Breast epithelium (tissue), 3 donors: ENCODE data around the gene ZNF74.

ENCODE experiments used
- POLR2AphosphoS5 ChIP-seq, 3 donors: sonication (generic); formaldehyde crosslinking; IDR thresholded peaks; one replicate each; pipeline ENCODE4 v1.6.1; 2017; ENCODE audit warnings: antibody characterized with exemption in 3 of 3
- TF ChIP-seq, protein P1 (sequence below), 3 donors: fragments of 450-650 bp; IDR thresholded peaks; one replicate each; pipeline ENCODE4 v1.5.1; 2016 to 2017; ENCODE audit warnings: antibody characterized with exemption in 3 of 3, mild to moderate bottlenecking in 3 of 3, moderate library complexity in 3 of 3

DNA sequence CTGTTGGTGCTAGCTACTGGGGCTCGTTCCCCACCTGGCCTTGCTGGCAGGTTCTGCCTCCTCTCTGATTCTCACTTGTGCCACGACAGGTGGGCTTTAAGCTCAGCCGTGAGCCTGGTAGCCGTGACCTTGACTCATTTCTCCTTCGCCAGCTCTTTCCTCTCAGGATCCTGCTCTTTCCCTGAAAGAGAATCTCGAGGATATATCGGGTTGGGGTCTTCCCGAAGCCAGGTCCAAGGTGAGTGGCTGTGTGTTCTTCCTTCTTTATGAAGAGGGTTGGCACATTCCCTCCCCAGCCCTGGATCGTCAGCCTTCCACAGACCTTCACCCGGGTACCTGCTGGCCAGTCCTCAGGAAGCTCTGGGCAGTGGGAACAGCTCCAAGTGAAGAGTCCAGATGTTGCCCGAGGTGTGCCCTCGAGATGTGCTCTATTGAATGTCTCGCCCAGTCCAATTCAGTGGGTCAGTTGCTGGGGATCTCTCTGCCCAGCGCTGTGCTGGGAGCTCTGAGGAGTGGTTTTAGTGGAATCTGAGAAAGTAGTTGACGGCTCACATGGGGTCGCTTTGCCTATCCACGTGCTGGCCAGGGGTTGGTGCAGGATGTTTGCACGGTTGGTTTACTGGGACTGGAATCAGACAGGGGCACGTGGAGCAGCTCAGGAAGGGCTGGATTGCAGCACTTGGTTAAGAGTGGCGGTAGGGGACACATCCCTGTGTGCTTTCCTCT is 1.4 kb downstream of the ZNF74 start:
- TF ChIP-seq POLR2AphosphoS5 (IDR thresholded peaks at IDR 0.05): no peak
- TF ChIP-seq, protein P1, sequence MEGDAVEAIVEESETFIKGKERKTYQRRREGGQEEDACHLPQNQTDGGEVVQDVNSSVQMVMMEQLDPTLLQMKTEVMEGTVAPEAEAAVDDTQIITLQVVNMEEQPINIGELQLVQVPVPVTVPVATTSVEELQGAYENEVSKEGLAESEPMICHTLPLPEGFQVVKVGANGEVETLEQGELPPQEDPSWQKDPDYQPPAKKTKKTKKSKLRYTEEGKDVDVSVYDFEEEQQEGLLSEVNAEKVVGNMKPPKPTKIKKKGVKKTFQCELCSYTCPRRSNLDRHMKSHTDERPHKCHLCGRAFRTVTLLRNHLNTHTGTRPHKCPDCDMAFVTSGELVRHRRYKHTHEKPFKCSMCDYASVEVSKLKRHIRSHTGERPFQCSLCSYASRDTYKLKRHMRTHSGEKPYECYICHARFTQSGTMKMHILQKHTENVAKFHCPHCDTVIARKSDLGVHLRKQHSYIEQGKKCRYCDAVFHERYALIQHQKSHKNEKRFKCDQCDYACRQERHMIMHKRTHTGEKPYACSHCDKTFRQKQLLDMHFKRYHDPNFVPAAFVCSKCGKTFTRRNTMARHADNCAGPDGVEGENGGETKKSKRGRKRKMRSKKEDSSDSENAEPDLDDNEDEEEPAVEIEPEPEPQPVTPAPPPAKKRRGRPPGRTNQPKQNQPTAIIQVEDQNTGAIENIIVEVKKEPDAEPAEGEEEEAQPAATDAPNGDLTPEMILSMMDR (IDR thresholded peaks at IDR 0.05): no peak
